Stimulated activated CD8-positive, alpha-beta memory T cell treated with anti-CD3 and anti-CD28 coated beads, Interleukin-2, amount 100 ng/mL, for 1 hour (primary cell): ENCODE results near the gene CDH23.

Experiments used
- DNase-seq, 2 donors: peaks; one replicate each; pipeline ENCODE4 v3.0.0-alpha.2; 2020; ENCODE audit warnings: low read depth in 2 of 2

The CDH23 gene

GRCh38 chr10:71690094-71690720, 293.5 kb downstream of the CDH23 start:
- DNase-seq = no peak

GRCh38 chr10:71691405-71691804, 294.7 kb downstream of the CDH23 start:
- no peak for DNase-seq

DNA sequence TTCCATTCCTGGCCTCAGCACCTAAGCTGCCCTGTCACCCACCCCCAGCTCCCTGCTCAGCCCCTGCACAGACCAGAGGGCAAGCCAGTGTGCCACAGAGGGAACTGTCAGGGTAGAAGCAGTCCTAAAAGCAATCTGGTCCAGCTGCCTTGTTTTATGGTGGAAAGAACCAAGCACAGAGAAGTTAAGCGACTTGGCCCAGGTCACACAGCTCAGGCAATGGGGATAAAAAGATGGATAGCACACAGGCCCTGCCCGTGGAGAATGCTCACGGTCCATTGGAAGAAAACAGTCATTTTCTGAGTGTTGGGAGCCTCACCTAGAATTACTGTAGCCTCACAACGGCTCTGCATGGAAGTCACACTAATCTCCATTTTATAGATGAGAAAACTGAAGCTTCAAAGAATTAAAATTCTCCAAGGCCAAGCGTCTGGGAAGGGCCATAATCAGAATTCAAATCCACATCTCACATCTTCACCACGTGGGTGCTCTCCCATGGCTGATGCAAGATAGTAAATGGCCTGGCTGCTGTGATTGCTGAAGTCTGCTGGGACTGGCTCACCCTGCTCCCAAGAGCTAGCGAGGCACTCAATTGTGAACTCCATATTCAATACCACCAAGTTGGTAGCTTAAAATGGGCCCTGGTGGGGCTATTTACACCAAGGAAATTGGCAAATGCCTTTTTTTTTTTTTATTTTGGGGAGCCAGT, 296.0 kb downstream of the CDH23 start:
- DNase-seq = no peak

- DNase-seq = no peak
Measured at GRCh38 chr10:71693377-71693776, 296.7 kb downstream of the CDH23 start.

- DNase-seq = no peak
Measured at GRCh38 chr10:71694039-71694501, 297.4 kb downstream of the CDH23 start.

DNA sequence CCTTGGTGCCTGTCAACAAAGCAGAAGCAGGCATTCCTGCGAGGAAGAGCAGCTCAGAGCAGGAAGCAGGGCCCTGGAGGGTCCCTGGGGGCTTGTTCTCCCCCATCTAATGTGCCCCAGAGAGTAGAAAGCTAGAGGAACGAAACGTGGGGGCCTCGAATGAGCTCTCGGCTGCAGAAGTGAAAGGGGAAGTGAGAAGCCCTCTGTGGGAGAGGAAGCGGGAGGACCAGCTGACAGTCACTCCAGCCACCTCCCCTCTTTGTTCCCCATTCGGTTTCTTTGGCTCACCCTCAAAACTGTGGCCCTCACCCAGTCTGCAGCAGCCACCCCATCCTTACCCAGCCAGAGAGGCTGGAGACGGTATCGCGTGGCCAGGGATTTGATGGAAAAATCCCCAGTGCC, 297.8 kb downstream of the CDH23 start:
- DNase-seq = no peak

DNA sequence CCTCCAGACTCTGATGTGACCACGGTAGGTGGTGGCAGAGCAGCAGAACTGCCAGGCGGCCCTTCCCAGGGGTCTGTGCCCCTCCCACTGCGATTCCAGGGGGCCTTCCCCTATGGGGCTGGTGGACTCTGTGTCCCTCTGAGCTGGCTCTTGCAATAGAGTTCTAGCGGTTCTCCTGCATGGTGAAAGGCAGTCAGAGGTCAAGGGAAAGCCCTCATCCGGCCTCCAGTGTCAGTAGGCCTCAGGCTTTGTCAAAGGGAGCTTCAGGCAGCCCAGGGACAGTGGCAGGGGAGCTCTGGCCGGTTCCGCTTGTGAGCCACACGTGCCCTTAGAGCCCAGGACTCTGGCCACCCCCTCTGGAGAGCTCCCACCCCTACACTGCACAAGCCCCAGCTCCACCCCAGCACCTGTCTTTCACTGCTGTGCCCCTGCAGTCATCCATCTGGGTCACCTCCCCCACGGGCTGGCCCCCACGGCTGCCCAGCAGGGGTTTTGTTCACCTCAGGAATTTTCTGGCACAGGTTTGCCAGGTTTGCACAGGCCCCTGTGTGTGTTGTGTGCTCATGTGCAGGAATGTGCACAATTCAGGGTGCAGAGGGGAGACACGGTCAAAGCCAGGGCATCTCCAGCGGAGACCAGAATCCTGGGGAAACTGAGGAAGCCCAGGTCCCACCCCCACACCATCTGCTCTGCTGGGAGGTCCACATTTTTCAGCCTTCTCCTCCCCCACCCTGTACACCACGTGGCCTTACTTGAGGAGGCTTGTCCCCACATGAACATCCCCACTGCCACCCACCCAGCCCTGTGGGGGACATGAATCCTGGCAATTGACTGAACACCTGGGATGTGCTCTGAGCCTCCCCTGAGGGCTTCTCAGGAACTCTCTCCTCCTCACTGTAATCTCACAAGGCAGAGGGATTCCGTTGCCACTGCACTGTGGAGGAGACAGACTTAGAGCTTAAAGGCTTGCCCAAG, 299.1 kb downstream of the CDH23 start:
- DNase-seq = no peak

GRCh38 chr10:71696628-71697326, 300.1 kb downstream of the CDH23 start:
- DNase-seq = peak in 1 of 2 donors; percentile 48

- peak; percentile 20 for DNase-seq
Measured at GRCh38 chr10:71697938-71698709, 301.4 kb downstream of the CDH23 start.

DNA sequence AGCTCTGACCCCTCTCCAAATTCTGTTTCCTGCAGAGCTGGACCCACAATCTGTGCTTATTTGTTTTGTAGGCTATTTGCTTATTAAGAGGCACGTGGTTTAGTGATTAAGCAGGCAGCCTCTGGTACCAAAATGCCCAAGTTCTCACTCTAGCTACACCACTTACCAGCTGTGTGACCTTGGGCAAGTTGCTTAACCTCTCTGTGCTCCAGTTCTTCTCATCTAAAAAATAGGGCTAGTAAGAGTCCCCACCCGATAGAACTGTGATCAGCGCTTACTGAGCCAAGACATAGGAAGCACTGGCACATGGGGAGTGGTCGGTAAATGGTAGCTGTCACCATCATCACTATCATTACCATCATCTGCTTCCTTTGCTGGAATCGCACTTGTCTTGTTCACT, 302.0 kb downstream of the CDH23 start:
- DNase-seq = no peak

GRCh38 chr10:71700731-71701368, 304.1 kb downstream of the CDH23 start:
- no peak for DNase-seq

DNA sequence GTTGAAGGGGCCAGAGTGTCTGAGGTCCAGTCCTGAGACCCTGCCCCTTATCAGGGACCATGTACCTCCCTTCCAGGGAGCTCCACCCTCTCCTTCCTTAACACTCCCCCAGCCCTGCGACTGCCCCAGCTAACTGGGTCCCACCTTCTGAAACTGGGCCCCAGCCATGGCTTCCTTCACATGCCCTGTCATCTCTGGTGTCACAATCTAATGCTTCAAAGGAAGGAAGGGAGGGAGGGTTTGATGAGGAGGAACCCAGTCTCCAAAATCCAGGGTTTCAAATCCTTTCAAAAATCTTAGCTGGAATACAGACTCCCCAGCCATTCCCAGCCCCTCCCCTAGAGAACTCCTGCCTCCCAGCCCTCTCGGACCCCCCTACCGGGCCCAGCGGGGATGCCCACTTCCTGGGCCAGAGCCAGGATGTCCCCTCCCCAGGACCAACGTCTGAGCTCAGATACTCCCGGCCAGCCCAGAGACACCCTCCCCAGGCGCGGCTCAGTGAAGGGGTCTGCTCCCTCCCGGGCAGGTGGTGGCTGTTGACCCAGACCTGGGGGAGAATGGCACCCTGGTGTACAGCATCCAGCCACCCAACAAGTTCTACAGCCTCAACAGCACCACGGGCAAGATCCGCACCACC, 304.9 kb downstream of the CDH23 start:
- no peak for DNase-seq

DNA sequence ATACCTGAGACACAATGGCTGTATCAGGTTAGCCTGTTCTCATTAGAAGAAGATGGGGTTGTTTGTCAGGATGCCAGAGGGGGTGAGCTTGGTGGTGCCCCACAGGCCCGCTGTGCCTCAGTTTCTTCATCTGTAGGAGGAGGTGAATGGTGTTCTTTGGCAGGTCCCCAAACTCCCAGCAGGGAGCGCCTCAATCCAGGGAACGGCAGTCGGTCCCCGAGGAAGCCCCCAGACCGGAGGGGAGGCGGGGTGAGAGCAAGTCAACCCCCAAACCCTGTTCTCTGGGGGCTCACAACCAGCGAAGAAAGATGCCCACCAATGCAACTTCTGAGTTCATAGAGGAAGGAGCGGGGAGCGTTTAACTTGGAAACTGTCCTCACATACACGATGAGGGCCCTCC, 306.9 kb downstream of the CDH23 start:
- no peak for DNase-seq

DNA sequence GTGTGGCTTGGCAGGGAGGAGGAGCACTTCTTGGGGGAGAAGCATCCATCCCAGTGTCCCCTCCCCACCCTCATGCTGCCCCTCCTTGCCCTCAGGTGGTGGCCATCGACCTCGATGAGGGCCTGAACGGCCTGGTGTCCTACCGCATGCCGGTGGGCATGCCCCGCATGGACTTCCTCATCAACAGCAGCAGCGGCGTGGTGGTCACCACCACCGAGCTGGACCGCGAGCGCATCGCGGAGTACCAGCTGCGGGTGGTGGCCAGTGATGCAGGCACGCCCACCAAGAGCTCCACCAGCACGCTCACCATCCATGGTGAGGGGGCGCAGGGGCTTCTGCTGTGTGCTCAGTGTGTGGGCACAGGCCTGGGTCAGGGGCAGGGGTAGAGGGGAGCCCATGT, 308.1 kb downstream of the CDH23 start:
- DNase-seq = no peak

DNA sequence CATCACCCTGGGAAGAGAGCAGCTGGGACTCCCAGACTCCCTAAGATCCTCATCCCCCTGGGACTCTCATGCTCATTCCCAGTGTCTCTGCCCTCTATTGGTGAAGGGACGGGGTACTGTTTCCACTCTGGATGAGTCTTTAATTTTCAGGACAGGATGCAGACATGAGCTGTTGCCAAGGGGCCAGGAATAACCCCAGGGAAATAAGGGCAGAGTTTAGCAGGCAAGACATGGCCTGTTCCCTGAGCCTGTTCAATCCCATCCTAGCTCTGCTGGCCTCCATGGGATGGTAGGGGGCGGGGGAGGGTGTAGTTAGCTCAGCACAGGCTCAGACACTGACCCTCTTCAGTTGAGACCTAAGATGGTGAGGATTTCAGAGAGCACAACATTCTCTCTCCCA, 308.9 kb downstream of the CDH23 start:
- no peak for DNase-seq

DNA sequence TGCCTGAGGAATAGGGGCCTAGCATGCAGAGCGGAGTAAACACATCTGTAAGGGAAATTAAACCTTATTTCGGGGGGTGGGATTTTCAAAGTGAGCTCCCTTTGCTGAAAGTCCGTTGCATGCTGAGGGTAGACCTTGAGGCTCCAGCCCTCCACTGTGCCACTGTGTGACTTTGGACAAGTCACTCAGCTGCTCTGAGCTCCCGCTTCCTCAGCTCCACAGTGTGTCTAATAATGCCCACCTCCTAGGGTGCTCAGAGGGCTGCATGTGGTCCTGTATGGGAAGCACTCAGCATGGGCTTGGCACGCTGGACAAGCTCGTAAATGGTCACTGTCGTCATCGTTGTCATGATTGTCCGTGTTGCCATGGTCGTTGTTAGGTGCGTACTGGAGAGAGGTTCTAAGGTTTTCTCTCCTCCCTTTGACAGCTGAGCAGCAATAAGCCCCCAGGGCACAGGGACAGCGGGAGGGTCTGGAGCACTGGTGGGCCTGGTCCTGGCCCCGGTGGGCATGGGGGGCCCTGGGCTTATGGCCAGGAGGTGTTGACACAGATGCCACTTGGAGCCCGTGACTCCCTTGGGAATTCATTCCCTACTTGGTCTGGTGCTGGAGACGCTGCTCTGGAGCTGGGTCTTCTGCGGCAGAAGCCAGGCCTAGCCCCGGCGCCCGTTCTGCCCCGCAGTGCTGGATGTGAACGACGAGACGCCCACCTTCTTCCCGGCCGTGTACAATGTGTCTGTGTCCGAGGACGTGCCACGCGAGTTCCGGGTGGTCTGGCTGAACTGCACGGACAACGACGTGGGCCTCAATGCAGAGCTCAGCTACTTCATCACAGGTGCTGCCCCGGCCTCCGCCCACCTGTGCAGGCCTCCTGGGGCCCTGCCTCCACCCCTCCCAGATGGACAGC, 309.7 kb downstream of the CDH23 start:
- no peak for DNase-seq

DNA sequence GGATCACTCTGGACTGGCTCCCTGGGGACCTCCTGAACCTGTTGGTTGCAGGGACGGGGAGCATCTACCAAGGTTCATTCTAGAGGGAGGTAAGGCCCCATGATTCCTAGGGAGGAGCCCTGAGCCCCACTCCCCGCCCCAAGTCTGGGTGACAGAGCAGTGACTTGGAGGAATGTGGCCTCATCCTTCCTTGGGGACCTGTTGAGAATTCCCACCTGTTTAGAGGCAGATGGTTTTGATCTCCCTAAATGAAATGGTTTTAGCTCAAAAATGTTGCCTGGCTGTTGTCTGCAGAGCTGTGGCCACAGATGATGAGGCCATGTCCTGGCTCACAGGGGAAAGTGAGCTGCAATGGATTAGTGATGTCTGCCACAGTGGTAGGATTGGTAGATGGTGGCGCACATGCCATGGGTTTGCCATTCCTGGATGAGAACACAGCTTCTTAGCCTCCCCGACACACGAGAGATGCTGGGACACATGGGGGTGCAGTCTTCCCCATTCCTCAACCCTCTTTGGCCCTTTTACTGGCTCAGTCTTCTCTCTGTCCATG, 310.6 kb downstream of the CDH23 start:
- DNase-seq = no peak

DNA sequence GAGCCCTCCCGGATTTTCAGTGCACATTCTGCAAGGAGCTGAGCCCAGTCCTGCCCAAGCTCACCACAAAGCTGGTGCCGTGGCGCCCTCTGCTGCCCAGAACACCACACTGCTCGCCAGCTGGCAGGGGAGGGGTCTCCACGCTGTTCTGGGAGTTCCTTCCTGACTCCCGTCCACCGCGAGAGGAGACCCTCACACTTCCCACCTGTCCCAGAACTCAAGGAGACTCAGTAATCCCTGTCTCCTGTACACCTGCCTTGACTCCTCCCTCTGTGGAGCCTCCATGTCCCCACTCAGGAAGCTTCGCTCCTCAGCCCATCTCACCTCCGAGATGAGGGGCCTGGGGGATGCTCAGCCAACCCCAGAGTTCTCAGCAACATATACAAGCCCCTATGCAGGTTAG, 311.6 kb downstream of the CDH23 start:
- no peak for DNase-seq
